ENCODE results near the gene ALKBH1.
"Not testable (repeated sequence)": the region's sequence is repeated elsewhere in the genome, so short reads cannot be mapped to it uniquely, and the experiment has no call there.

The ALKBH1 gene

GRCh38 chr14:77707724-77708408, at the start of gene ALKBH1, which contains the start of gene SLIRP:
Gene ALKBH1, minus strand, starts transcription at chr14:77708023. Its CDS starts 19 bp downstream, at chr14:77708004.
Gene SLIRP, plus strand, starts transcription at chr14:77708103. Its CDS starts 9 bp downstream, at chr14:77708112.
- DNase-seq (ENCODE audit: low read depth in 1 of 2, low spot score in 1 of 2) = peak; percentile 80 to 93
- no peak for TF ChIP-seq JUND (IDR thresholded peaks at IDR 0.05; ENCODE audit: low read depth)
- in situ Hi-C loops (cut with HindIII; ENCODE audit: low pct_unique_long_range_greater_than_20kb, low sequenced_read_pairs) = no loop called here

GRCh38 chr14:77752799-77753516, 45.1 kb upstream of the ALKBH1 start:
- no peak for TF ChIP-seq JUND (IDR thresholded peaks at IDR 0.05; ENCODE audit: low read depth)
- no peak for DNase-seq (ENCODE audit: low read depth in 1 of 2, low spot score in 1 of 2)
- in situ Hi-C loops (cut with HindIII; ENCODE audit: low pct_unique_long_range_greater_than_20kb, low sequenced_read_pairs) = no loop called here

GRCh38 chr14:77752266-77752665, 44.4 kb upstream of the ALKBH1 start:
- DNase-seq (ENCODE audit: low read depth in 1 of 2, low spot score in 1 of 2) = no peak
- no peak for TF ChIP-seq JUND (IDR thresholded peaks at IDR 0.05; ENCODE audit: low read depth)
- in situ Hi-C loops (cut with HindIII; ENCODE audit: low pct_unique_long_range_greater_than_20kb, low sequenced_read_pairs) = no loop called here

GRCh38 chr14:77747425-77747824, 39.6 kb upstream of the ALKBH1 start:
- in situ Hi-C loops (cut with HindIII; ENCODE audit: low pct_unique_long_range_greater_than_20kb, low sequenced_read_pairs); DNase-seq (ENCODE audit: low read depth in 1 of 2, low spot score in 1 of 2): not testable (repeated sequence)

GRCh38 chr14:77746064-77746702, 38.4 kb upstream of the ALKBH1 start:
- in situ Hi-C loops (cut with HindIII; ENCODE audit: low pct_unique_long_range_greater_than_20kb, low sequenced_read_pairs) = no loop called here
- peak in 1 of 2 experiments; percentile 60 for DNase-seq (ENCODE audit: low read depth in 1 of 2, low spot score in 1 of 2)
- no peak for TF ChIP-seq JUND (IDR thresholded peaks at IDR 0.05; ENCODE audit: low read depth)

GRCh38 chr14:77741438-77741837, 33.6 kb upstream of the ALKBH1 start:
- TF ChIP-seq JUND (IDR thresholded peaks at IDR 0.05; ENCODE audit: low read depth) = no peak
- in situ Hi-C loops (cut with HindIII; ENCODE audit: low pct_unique_long_range_greater_than_20kb, low sequenced_read_pairs) = no loop called here
- no peak for DNase-seq (ENCODE audit: low read depth in 1 of 2, low spot score in 1 of 2)

GRCh38 chr14:77738559-77739250, 30.9 kb upstream of the ALKBH1 start:
- no peak for DNase-seq (ENCODE audit: low read depth in 1 of 2, low spot score in 1 of 2)
- TF ChIP-seq JUND (IDR thresholded peaks at IDR 0.05; ENCODE audit: low read depth) = no peak
- in situ Hi-C loops (cut with HindIII; ENCODE audit: low pct_unique_long_range_greater_than_20kb, low sequenced_read_pairs) = no loop called here

- in situ Hi-C loops (cut with HindIII; ENCODE audit: low pct_unique_long_range_greater_than_20kb, low sequenced_read_pairs) = no loop called here
- no peak for DNase-seq (ENCODE audit: low read depth in 1 of 2, low spot score in 1 of 2)
- no peak for TF ChIP-seq JUND (IDR thresholded peaks at IDR 0.05; ENCODE audit: low read depth)
Observed at GRCh38 chr14:77730976-77731497, 23.2 kb upstream of the ALKBH1 start.

- DNase-seq (ENCODE audit: low read depth in 1 of 2, low spot score in 1 of 2) = no peak
- in situ Hi-C loops (cut with HindIII; ENCODE audit: low pct_unique_long_range_greater_than_20kb, low sequenced_read_pairs) = no loop called here
- no peak for TF ChIP-seq JUND (IDR thresholded peaks at IDR 0.05; ENCODE audit: low read depth)
Observed at GRCh38 chr14:77722301-77722700, 14.5 kb upstream of the ALKBH1 start.

GRCh38 chr14:77721437-77721836, 13.6 kb upstream of the ALKBH1 start:
- no peak for DNase-seq (ENCODE audit: low read depth in 1 of 2, low spot score in 1 of 2)
- no peak for TF ChIP-seq JUND (IDR thresholded peaks at IDR 0.05; ENCODE audit: low read depth)
- in situ Hi-C loops (cut with HindIII; ENCODE audit: low pct_unique_long_range_greater_than_20kb, low sequenced_read_pairs) = no loop called here

- DNase-seq (ENCODE audit: low read depth in 1 of 2, low spot score in 1 of 2) = no peak
- in situ Hi-C loops (cut with HindIII; ENCODE audit: low pct_unique_long_range_greater_than_20kb, low sequenced_read_pairs) = no loop called here
- TF ChIP-seq JUND (IDR thresholded peaks at IDR 0.05; ENCODE audit: low read depth) = no peak
Observed at GRCh38 chr14:77717608-77718305, 9.9 kb upstream of the ALKBH1 start.

GRCh38 chr14:77714926-77715325, 7.1 kb upstream of the ALKBH1 start:
- in situ Hi-C loops (cut with HindIII; ENCODE audit: low pct_unique_long_range_greater_than_20kb, low sequenced_read_pairs) = no loop called here
- no peak for TF ChIP-seq JUND (IDR thresholded peaks at IDR 0.05; ENCODE audit: low read depth)
- DNase-seq (ENCODE audit: low read depth in 1 of 2, low spot score in 1 of 2) = no peak

Measured in T47D (cell line).